Activated CD4-positive, alpha-beta T cell treated with anti-CD3 and anti-CD28 coated beads for 36 hours (primary cell): Measurements from ENCODE around the gene TK2. TPM values are rescaled to one million over a fixed set of nuclear protein-coding genes. Genes with fewer than 3 reads are reported as not detected.

ENCODE experiments used
- ATAC-seq: fragments of 200-7000 bp; cut with Tn5 transposase; one replicate; pipeline ENCODE4 v1.10.0; 2021; ENCODE audit warnings: mild to moderate bottlenecking, moderate library complexity
- CTCF ChIA-PET: fragments of 350-600 bp; sonication (Branson Sonifier 250); formaldehyde crosslinking; loops from one replicate; lab custom pipeline; 2021; ENCODE audit warnings: antibody characterized with exemption; lab: Charles Lee
- POLR2A ChIA-PET: fragments of 350-600 bp; sonication (Branson Sonifier 250); formaldehyde crosslinking; loops from one replicate; lab custom pipeline; 2021; ENCODE audit warnings: antibody characterized with exemption, inconsistent platforms; lab: Charles Lee
- DNase-seq: peaks from one replicate; pipeline ENCODE4 v3.0.0-alpha.2; 2020
- H3K27ac Mint-ChIP-seq: one replicate; pipeline ENCODE4 v1.8.0; 2021; ENCODE audit warnings: mixed read lengths
- H3K27me3 Mint-ChIP-seq: one replicate; pipeline ENCODE4 v1.8.0; 2021; ENCODE audit warnings: mixed read lengths
- H3K36me3 Mint-ChIP-seq: one replicate; pipeline ENCODE4 v1.8.0; 2021; ENCODE audit warnings: low read depth, mixed read lengths
- H3K4me1 Mint-ChIP-seq: one replicate; pipeline ENCODE4 v1.8.0; 2021; ENCODE audit warnings: mixed read lengths
- H3K4me3 Mint-ChIP-seq: one replicate; pipeline ENCODE4 v1.8.0; 2021; ENCODE audit warnings: mild to moderate bottlenecking, moderate library complexity, mixed read lengths
- H3K9me3 Mint-ChIP-seq: one replicate; pipeline ENCODE4 v1.8.0; 2021; ENCODE audit warnings: low read depth, mixed read lengths
- intact Hi-C, 2 experiments: fragments of 100-400 bp; cut with DNase I in 1 of 2; cut with micrococcal nuclease in 1 of 2; formaldehyde crosslinking; loops; one replicate each; pipeline versions ENCODE4 v1.14.2 to v1.15.1; 2022 to 2024; cut with DNase I, micrococcal nuclease
- total RNA-seq, 2 experiments: library from RNA; stranded (reverse); gene quantifications; one replicate each; pipeline ENCODE4 v1.2.3, GENCODE V29; 2021

The TK2 gene
- total RNA-seq, 2 experiments from 2014 or later, result 3.8 to 6.4 TPM

DNA sequence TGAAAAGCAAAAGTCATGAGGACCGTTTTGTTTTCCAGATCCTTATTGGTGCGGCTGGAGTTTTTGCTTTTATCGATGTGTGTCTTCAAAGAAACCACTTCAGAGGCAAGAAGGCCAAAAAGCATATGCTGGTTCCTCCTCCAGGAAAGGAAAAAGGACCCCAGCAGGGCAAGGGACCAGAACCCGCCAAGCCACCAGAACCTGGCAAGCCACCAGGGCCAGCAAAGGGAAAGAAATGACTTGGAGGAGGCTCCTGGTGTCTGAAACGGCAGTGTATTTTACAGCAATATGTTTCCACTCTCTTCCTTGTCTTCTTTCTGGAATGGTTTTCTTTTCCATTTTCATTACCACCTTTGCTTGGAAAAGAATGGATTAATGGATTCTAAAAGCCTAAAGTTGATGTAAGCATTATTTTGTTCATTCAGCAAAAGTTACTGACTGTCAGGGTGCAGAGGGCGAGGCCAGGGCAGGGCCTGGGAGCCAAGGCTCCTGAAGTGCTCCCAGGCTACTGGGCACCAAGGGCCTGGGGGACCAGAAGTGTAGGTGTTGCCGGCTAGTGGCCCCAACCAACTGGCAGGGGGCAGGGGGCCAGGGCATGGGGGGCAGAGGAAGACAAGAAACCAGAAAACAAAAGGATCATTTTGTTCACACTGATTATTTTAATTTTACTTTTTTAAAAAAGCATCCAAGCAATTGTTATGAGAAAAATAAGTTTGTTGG lies 38.1 kb upstream of the TK2 start:
- H3K4me3 Mint-ChIP-seq, result peak overlapping the region; percentile 51
- intact Hi-C loops, result loop anchor here in 1 of 2 experiments (2.0 to 5.0 kb wide), 2 partner anchors 17 to 71 kb away; partner anchors contain the start of gene CMTM3

GRCh38 chr16:66585481-66586239 lies 35.7 kb upstream of the TK2 start:
- ATAC-seq (no peak), DNase-seq (no peak)
- Mint-ChIP-seq H3K4me1 (peaks cover 34% of the 10 kb centered on the region), H3K27ac (no peak overlapping the region), H3K9me3 (no peaks in the 10 kb centered on the region), H3K36me3 (no peaks in the 10 kb centered on the region), H3K4me3 (no peak overlapping the region), H3K27me3 (peaks cover 4% of the 10 kb centered on the region)
- intact Hi-C loops, result loop anchor here in 1 of 2 experiments (5.0 kb wide), 1 partner anchor 68 kb away; no protein-coding TSS in a partner anchor
- CTCF ChIA-PET, result interaction anchor here (0.6 to 0.9 kb wide), 2 partner anchors 38 to 1734 kb away, joined by 3 read pairs; no protein-coding TSS in a partner anchor
- POLR2A ChIA-PET, result no interaction called here

More for the DNA sequence above, 38.1 kb upstream of the TK2 start:
- no peaks in the 10 kb centered on the region for H3K9me3 Mint-ChIP-seq
- H3K36me3 Mint-ChIP-seq, result no peaks in the 10 kb centered on the region
- ChIA-PET POLR2A (no interaction called here), CTCF (interaction anchor here (0.6 to 1.9 kb wide), 4 partner anchors 9 to 183 kb away, joined by 3 to 14 read pairs (median 5); no protein-coding TSS in a partner anchor)
- peak overlapping the region; percentile 55 for H3K27ac Mint-ChIP-seq
- ATAC-seq (no peak), DNase-seq (no peak)
- H3K4me1 Mint-ChIP-seq, result peaks cover 35% of the 10 kb centered on the region
- H3K27me3 Mint-ChIP-seq, result no peaks in the 10 kb centered on the region

DNA sequence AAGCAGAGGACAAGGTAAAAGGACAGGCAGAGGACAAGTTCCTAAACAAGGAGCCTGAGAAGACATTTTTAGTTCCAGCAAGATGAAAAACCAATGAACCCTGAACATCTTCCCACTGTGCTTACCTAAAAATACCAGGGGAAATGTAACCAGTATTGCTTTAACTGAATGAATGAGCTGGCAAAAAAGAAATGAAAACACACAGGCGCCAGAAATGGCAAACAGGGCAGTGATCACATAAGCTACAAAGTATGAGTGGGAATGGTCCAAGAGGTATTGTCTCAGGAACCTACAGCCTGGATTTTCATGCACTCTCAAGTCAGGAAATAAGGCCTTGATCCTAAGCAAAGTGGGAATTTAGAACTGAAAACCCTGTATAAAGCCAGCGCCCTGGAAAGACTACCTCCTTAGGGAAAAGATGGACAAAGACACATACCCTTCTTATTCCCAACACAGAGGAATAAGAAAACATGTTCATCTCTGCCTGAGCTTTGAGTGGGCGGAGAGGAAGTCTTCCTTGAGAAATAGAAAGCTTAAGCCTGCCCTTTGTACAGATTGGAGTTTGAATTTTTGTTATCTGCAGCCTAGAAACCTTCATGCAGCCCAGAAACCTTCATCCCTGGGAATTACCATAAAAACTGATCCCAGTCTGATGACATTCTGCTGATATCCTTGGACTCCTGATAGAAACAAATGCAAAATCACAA lies 31.5 kb upstream of the TK2 start:
- ATAC-seq (no peak), DNase-seq (no peak)
- peaks cover 7% of the 10 kb centered on the region for H3K4me1 Mint-ChIP-seq
- POLR2A ChIA-PET, result no interaction called here
- CTCF ChIA-PET, result interaction anchor here (0.7 to 1.8 kb wide), 7 partner anchors 8 to 232 kb away, joined by 3 to 5 read pairs (median 4); partner anchors contain the start of gene CMTM3
- intact Hi-C loops, result no loop called here
- no peaks in the 10 kb centered on the region for H3K9me3 Mint-ChIP-seq
- peaks cover 27% of the 10 kb centered on the region for H3K27me3 Mint-ChIP-seq
- no peak overlapping the region for H3K27ac Mint-ChIP-seq
- H3K36me3 Mint-ChIP-seq, result no peaks in the 10 kb centered on the region
- H3K4me3 Mint-ChIP-seq, result no peak overlapping the region

GRCh38 chr16:66580605-66581209 lies 30.8 kb upstream of the TK2 start:
- ChIA-PET CTCF (interaction anchor here (0.7 to 1.8 kb wide), 6 partner anchors 9 to 233 kb away, joined by 3 to 5 read pairs (median 4); no protein-coding TSS in a partner anchor), POLR2A (no interaction called here)
- DNase-seq (no peak), ATAC-seq (no peak)
- no peaks in the 10 kb centered on the region for H3K36me3 Mint-ChIP-seq
- no peak overlapping the region for H3K27ac Mint-ChIP-seq
- H3K9me3 Mint-ChIP-seq, result no peaks in the 10 kb centered on the region
- peaks cover 7% of the 10 kb centered on the region for H3K4me1 Mint-ChIP-seq
- peaks cover 27% of the 10 kb centered on the region for H3K27me3 Mint-ChIP-seq
- intact Hi-C loops, result no loop called here
- no peak overlapping the region for H3K4me3 Mint-ChIP-seq

DNA sequence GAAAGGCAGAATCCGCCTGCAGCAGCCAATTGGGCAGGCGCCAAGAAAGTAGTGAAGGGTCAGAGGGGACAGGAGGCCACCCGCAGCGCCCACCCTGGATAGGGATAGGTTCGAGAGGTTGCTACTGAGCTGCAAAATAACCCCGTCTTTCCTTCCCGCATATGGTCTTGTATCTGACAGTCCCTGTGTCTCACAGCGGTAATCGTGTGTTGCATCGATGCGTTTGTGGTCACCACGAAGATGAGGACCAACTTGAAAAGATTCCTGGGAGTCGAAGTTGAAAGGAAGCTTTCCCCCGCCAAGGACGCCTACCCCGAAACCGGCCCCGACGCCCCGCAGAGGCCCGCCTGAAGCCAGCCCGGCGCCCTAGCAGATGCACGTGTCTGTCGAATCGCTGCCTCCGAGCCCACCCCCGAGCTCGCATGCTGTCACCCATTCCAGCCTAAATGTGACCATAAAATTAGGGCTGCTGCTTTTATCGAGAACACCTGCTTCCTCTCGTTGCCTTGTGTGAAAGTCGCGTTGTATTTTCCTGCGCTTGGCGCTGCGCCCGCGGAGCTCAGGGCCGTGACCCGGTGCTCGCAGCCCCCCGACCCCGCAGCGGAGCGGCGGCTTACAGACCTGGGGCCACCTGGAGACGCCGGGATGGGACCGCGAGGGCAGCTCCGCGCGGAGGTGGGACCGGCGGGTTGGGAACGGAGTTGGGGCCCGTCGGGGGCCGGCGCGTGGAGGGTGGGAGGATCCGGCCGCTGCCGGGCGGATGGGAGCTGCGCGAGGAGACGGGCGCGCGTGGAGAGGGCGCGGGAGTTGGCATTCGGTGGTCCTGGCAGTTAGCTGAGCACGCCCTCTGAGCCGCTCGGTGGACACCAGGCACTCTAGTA lies 29.0 kb upstream of the TK2 start, which contains the start of gene CMTM2:
CMTM2 (plus strand) TSS at position 813 of the 881 bp plus-strand sequence. CDS start 145 bp downstream, outside the sequence.
- intact Hi-C loops, result no loop called here
- DNase-seq (peak; percentile 30), ATAC-seq (peak; percentile 30)
- peak within 1 kb of the TSS; percentile 43 for H3K4me3 Mint-ChIP-seq
- no peaks in the 10 kb centered on the region for H3K9me3 Mint-ChIP-seq
- peaks cover 7% of the 10 kb centered on the region for H3K4me1 Mint-ChIP-seq
- CTCF ChIA-PET, result interaction anchor here (0.5 to 1.6 kb wide), 9 partner anchors 9 to 222 kb away, joined by 3 to 6 read pairs (median 3); no protein-coding TSS in a partner anchor
- peaks cover 27% of the 10 kb centered on the region for H3K27me3 Mint-ChIP-seq
- POLR2A ChIA-PET, result interaction anchor here (0.6 kb wide), 2 partner anchors 31 to 91 kb away, joined by 3 read pairs; no protein-coding TSS in a partner anchor
- H3K36me3 Mint-ChIP-seq, result no peaks in the 10 kb centered on the region
- no peak within 1 kb of the TSS for H3K27ac Mint-ChIP-seq

GRCh38 chr16:66576296-66576695 lies 26.4 kb upstream of the TK2 start:
- DNase-seq (no peak), ATAC-seq (no peak)
- H3K27me3 Mint-ChIP-seq, result peaks cover 27% of the 10 kb centered on the region
- no peaks in the 10 kb centered on the region for H3K36me3 Mint-ChIP-seq
- peaks cover 4% of the 10 kb centered on the region for H3K4me1 Mint-ChIP-seq
- H3K4me3 Mint-ChIP-seq, result no peak overlapping the region
- H3K27ac Mint-ChIP-seq, result no peak overlapping the region
- ChIA-PET CTCF (interaction anchor here (1.1 kb wide), 1 partner anchor 74 kb away, joined by 3 read pairs; no protein-coding TSS in a partner anchor), POLR2A (interaction anchor here (1.1 kb wide), 1 partner anchor 12 kb away, joined by 3 read pairs; no protein-coding TSS in a partner anchor)
- intact Hi-C loops, result no loop called here
- no peaks in the 10 kb centered on the region for H3K9me3 Mint-ChIP-seq

GRCh38 chr16:66575060-66575459 lies 25.1 kb upstream of the TK2 start:
- Mint-ChIP-seq H3K27me3 (peaks cover 18% of the 10 kb centered on the region), H3K4me3 (no peak overlapping the region)
- CTCF ChIA-PET, result interaction anchor here (1.0 to 3.8 kb wide), 3 partner anchors 12 to 168 kb away, joined by 3 to 14 read pairs (median 3); no protein-coding TSS in a partner anchor

DNA sequence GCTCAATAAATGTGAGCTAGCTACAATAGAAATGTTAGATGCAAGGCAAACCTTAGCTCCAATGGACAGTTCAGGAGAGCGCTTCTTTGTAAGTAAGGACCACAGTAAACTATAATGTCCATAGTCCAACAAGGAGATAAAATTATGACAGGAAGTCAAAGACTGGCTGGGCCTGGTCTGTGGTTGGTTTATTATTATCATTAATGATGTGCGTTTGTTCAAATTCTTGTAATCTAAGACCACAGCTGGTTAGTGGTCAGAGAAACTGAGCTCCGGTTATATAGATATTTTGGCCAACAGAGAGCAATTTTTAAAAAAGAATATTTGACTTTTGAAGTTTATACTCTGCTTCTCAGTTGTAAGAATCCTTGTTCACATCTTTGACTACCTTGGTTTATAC lies 24.6 kb upstream of the TK2 start:
- Mint-ChIP-seq H3K36me3 (no peaks in the 10 kb centered on the region), H3K4me1 (peaks cover 4% of the 10 kb centered on the region), H3K4me3 (no peak overlapping the region), H3K27ac (no peak overlapping the region), H3K27me3 (peaks cover 13% of the 10 kb centered on the region), H3K9me3 (no peaks in the 10 kb centered on the region)
- ATAC-seq (no peak), DNase-seq (no peak)
- POLR2A ChIA-PET, result no interaction called here
- CTCF ChIA-PET, result interaction anchor here (1.0 to 3.8 kb wide), 4 partner anchors 8 to 38 kb away, joined by 3 to 14 read pairs (median 4); no protein-coding TSS in a partner anchor
- intact Hi-C loops, result no loop called here

More at GRCh38 chr16:66575060-66575459, 25.1 kb upstream of the TK2 start:
- no peak for DNase-seq
- peaks cover 4% of the 10 kb centered on the region for H3K4me1 Mint-ChIP-seq
- POLR2A ChIA-PET, result interaction anchor here (0.6 to 1.1 kb wide), 2 partner anchors 11 to 220 kb away, joined by 3 read pairs; no protein-coding TSS in a partner anchor
- no peak for ATAC-seq
- no peaks in the 10 kb centered on the region for H3K36me3 Mint-ChIP-seq
- no peak overlapping the region for H3K27ac Mint-ChIP-seq
- no peaks in the 10 kb centered on the region for H3K9me3 Mint-ChIP-seq
- intact Hi-C loops, result no loop called here

DNA sequence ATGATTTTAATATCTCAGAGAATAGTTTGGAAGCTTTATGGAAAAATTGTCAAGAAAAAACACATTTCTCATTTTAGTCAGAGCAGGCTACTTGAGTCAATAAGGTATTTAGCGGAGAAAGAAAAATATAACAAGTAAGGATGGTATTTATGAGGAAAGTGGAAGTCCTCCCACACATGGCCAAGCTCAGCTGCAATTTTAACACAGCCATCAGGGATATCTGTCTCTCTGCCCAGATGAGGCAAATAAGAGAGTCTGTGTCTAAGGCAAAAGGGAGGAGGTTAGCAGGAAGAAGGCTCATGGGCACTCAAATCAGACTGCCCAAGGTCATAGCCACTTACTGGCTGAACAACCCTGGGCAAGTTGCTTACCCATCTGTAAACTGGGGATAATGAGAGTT lies 24.2 kb upstream of the TK2 start:
- intact Hi-C loops, result no loop called here
- no peak overlapping the region for H3K27ac Mint-ChIP-seq
- no peaks in the 10 kb centered on the region for H3K36me3 Mint-ChIP-seq
- H3K9me3 Mint-ChIP-seq, result no peaks in the 10 kb centered on the region
- peaks cover 4% of the 10 kb centered on the region for H3K4me1 Mint-ChIP-seq
- ChIA-PET CTCF (interaction anchor here (1.0 to 3.8 kb wide), 5 partner anchors 8 to 38 kb away, joined by 3 to 14 read pairs (median 4); no protein-coding TSS in a partner anchor), POLR2A (no interaction called here)
- no peak for ATAC-seq
- peaks cover 10% of the 10 kb centered on the region for H3K27me3 Mint-ChIP-seq
- H3K4me3 Mint-ChIP-seq, result no peak overlapping the region
- DNase-seq, result no peak
